MM.1S (cell line): Measurements from ENCODE around the gene RAB8A.

Experiments used
- EZH2 ChIP-seq: fragments of 300-600 bp; sonication (generic); optimal IDR thresholded peaks from 2 replicates; pipeline ENCODE3; 2017; ENCODE audit warnings: low read depth, mild to moderate bottlenecking, antibody characterized with exemption, low read length, mixed read lengths
- EZH2phosphoT487 ChIP-seq: fragments of 300-600 bp; sonication (generic); IDR thresholded peaks from 2 replicates; pipeline ENCODE4 v1.6.1; 2018; ENCODE audit warnings: antibody characterized with exemption, low read length
- TF ChIP-seq, protein P1 (sequence below): fragments of 300-600 bp; sonication (generic); IDR thresholded peaks from 2 replicates; pipeline ENCODE4 v1.5.1; 2016; ENCODE audit warnings: antibody characterized with exemption, low read length, mixed read lengths

DNA sequence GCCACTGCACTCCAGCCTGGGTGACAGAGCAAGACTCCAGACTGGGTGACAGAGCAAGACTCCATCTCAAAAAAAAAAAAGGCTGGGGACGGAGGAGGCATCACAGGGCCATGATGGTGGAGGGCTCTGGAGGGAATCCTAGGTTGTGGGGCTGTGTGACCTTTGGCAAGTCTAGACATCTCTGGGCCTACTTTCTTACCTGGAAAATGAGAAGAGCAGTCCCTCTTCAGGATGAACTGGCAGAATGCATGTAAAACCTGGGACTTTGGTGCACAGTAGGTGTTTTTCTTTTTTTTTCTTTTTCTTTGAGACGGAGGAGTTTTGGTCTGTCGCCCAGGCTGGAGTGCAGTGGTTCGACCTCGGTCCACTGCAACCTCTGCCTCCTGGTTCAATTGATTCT, 48.0 kb downstream of the RAB8A start:
- TF ChIP-seq EZH2phosphoT487: no peak
- TF ChIP-seq, protein P1, sequence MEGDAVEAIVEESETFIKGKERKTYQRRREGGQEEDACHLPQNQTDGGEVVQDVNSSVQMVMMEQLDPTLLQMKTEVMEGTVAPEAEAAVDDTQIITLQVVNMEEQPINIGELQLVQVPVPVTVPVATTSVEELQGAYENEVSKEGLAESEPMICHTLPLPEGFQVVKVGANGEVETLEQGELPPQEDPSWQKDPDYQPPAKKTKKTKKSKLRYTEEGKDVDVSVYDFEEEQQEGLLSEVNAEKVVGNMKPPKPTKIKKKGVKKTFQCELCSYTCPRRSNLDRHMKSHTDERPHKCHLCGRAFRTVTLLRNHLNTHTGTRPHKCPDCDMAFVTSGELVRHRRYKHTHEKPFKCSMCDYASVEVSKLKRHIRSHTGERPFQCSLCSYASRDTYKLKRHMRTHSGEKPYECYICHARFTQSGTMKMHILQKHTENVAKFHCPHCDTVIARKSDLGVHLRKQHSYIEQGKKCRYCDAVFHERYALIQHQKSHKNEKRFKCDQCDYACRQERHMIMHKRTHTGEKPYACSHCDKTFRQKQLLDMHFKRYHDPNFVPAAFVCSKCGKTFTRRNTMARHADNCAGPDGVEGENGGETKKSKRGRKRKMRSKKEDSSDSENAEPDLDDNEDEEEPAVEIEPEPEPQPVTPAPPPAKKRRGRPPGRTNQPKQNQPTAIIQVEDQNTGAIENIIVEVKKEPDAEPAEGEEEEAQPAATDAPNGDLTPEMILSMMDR: no peak
- no peak for TF ChIP-seq EZH2
